ENCODE data around the gene PPP5C. TPM values are rescaled to one million over a fixed set of nuclear protein-coding genes. Genes with fewer than 3 reads are reported as not detected.
"Not testable (repeated sequence)": the region's sequence is repeated elsewhere in the genome, so short reads cannot be mapped to it uniquely, and the experiment has no call there.

The PPP5C gene
- total and polyA plus RNA-seq, 2 of the 13 experiments (the other 11 are each of a cell fraction or from before 2014, with no cell fraction given), result 41.6 to 67.9 TPM

- TF ChIP-seq ZBTB46 (CRISPR knock-in tag; IDR thresholded peaks at IDR 0.05; ENCODE audit: borderline replicate concordance), result no peak
- TF ChIP-seq RFXAP (CRISPR knock-in tag; IDR thresholded peaks at IDR 0.05; ENCODE audit: borderline replicate concordance), result no peak
- TF ChIP-seq CREBL2 (CRISPR knock-in tag; IDR thresholded peaks at IDR 0.05; ENCODE audit: borderline replicate concordance), result no peak
- no peak for TF ChIP-seq KDM4B (CRISPR knock-in tag; IDR thresholded peaks at IDR 0.05)
- no peak for TF ChIP-seq ZNF33B (CRISPR knock-in tag; IDR thresholded peaks at IDR 0.05)
- TF ChIP-seq ZNF768 (CRISPR knock-in tag; IDR thresholded peaks at IDR 0.05), result no peak
- no peak for TF ChIP-seq RNF2 (conservative IDR thresholded peaks at IDR 0.05; ENCODE audit: low read depth)
- TF ChIP-seq DZIP1 (CRISPR knock-in tag; IDR thresholded peaks at IDR 0.05), result no peak
- TF ChIP-seq ZNF567 (CRISPR knock-in tag; IDR thresholded peaks at IDR 0.05; ENCODE audit: borderline replicate concordance), result no peak
These were observed 27.9 kb downstream of the PPP5C start (continued) for GRCh38 chr19:46374536-46375475.

GRCh38 chr19:46375476-46376067, 28.7 kb downstream of the PPP5C start:
- CTCF ChIA-PET (ENCODE audit: low intra/inter-chr PET ratio, low total read pairs); DNase-seq (ENCODE audit: low spot score); H3K9ac ChIP-seq (ENCODE audit: insufficient read depth, low read depth, low read length); H3K79me2 ChIP-seq (ENCODE audit: insufficient read depth, low read length); H3K27ac ChIP-seq (ENCODE audit: extremely low read length, insufficient read depth, low read length); ATAC-seq; H3K4me3 ChIP-seq (replicated peaks in 1 of 3; ENCODE audit: insufficient read depth in 1 of 3, low read depth in 2 of 3, low read length in 3 of 3); H3K4me1 ChIP-seq (ENCODE audit: insufficient read depth, low read length); FAIRE-seq; H4K20me1 ChIP-seq (ENCODE audit: insufficient read depth, low read length); intact Hi-C loops (cut with micrococcal nuclease; ENCODE audit: unreplicated experiment); H3K27me3 ChIP-seq (ENCODE audit: control insufficient read depth in 1 of 2, insufficient read depth in 2 of 2, low read length in 2 of 2); H2AFZ ChIP-seq (ENCODE audit: low read length); H3K4me2 ChIP-seq (ENCODE audit: low read depth, low read length); H3K9me3 ChIP-seq (ENCODE audit: low read length); BruUV-seq (replicated peaks); POLR2A ChIA-PET; in situ Hi-C loops (cut with HindIII; ENCODE audit: extremely low pct_ligation_motif_present, low pct_unique_long_range_greater_than_20kb): not testable (repeated sequence)
- over 99% methylated on average over 16 of the region's 22 CpGs for WGBS (ENCODE audit: low lambda C conversion rate)
- H3K36me3 ChIP-seq (replicated peaks in 1 of 2; ENCODE audit: control insufficient read depth in 1 of 2, insufficient read depth in 2 of 2, low read length in 2 of 2), result peaks cover 23 to 50% of the 10 kb centered on the region in 2 experiments
